NCI-H2196 treated with DMSO at 0.1 percent for 48 hours (cell line): ENCODE data around the gene SEC23IP.

ENCODE experiments used
- DNase-seq: peaks from one replicate; lab custom pipeline; 2025; ENCODE audit not compliant: unreplicated experiment; lab: John Stamatoyannopoulos, UW

The SEC23IP gene

GRCh38 chr10:119932631-119933030, 40.1 kb downstream of the SEC23IP start:
- DNase-seq: no peak

- no peak for DNase-seq
Measured at GRCh38 chr10:119933179-119933578, 40.6 kb downstream of the SEC23IP start.

- no peak for DNase-seq
Measured at GRCh38 chr10:119940487-119940886, 48.0 kb downstream of the SEC23IP start.

- no peak for DNase-seq
Measured at GRCh38 chr10:119942973-119943372, 50.4 kb downstream of the SEC23IP start.

- DNase-seq: no peak
Measured at GRCh38 chr10:119945805-119946204, 53.3 kb downstream of the SEC23IP start.

- no peak for DNase-seq
Measured at GRCh38 chr10:119947300-119947699, 54.8 kb downstream of the SEC23IP start.

- DNase-seq: no peak
Measured at GRCh38 chr10:119957451-119957850, 64.9 kb downstream of the SEC23IP start.

- DNase-seq: no peak
Measured at GRCh38 chr10:119962837-119963236, 70.3 kb downstream of the SEC23IP start.

GRCh38 chr10:119967066-119967465, 74.5 kb downstream of the SEC23IP start:
- DNase-seq: no peak

GRCh38 chr10:119969609-119970008, 77.1 kb downstream of the SEC23IP start:
- DNase-seq: no peak

- DNase-seq: no peak
Measured at GRCh38 chr10:119970107-119970506, 77.6 kb downstream of the SEC23IP start.

- no peak for DNase-seq
Measured at GRCh38 chr10:119970963-119971362, 78.4 kb downstream of the SEC23IP start.

- DNase-seq: no peak
Measured at GRCh38 chr10:119973281-119973680, 80.8 kb downstream of the SEC23IP start.

- DNase-seq: no peak
Measured at GRCh38 chr10:119976421-119976820, 83.9 kb downstream of the SEC23IP start.

GRCh38 chr10:119980956-119981750, 88.6 kb downstream of the SEC23IP start:
- DNase-seq: no peak

GRCh38 chr10:119981826-119982225, 89.3 kb downstream of the SEC23IP start:
- no peak for DNase-seq

- no peak for DNase-seq
Measured at GRCh38 chr10:119988333-119988732, 95.8 kb downstream of the SEC23IP start.

GRCh38 chr10:119989966-119990365, 97.4 kb downstream of the SEC23IP start:
- DNase-seq: no peak

GRCh38 chr10:119991066-119991465, 98.5 kb downstream of the SEC23IP start:
- no peak for DNase-seq

- no peak for DNase-seq
Measured at GRCh38 chr10:119991816-119992215, 99.3 kb downstream of the SEC23IP start.
